ENCODE results near the gene IL4R. TPM values are rescaled to one million over a fixed set of nuclear protein-coding genes. Genes with fewer than 3 reads are reported as not detected.
A peak's percentile ranks its signal among the peaks of the same experiment; 100 is the strongest.

Gene IL4R
- total RNA-seq, 1 donor from 2014 or later: 8.2 TPM

DNA sequence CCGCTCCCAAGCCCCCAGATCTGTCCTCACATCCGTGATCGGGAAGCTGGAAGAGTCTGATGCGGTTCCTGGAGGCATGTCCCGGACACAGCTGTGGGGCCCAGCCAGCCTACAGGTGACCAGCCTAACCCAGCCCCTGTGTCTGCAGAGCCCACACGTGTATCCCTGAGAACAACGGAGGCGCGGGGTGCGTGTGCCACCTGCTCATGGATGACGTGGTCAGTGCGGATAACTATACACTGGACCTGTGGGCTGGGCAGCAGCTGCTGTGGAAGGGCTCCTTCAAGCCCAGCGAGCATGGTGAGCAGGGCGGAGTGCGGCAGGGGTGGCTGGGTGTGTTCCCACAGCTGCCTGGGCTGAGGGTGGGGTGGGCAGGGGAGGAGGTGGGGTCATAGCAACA is 30.9 kb downstream of the IL4R start:
- DNase-seq: no peak
- intact Hi-C loops (cut with DNase I): no loop called here
- no peak for ATAC-seq (ENCODE audit: poor library complexity)

GRCh38 chr16:27345201-27345600 is 31.4 kb downstream of the IL4R start:
- DNase-seq: no peak
- no peak for ATAC-seq (ENCODE audit: poor library complexity)

GRCh38 chr16:27346819-27347218 is 33.0 kb downstream of the IL4R start:
- DNase-seq: no peak
- intact Hi-C loops (cut with DNase I): no loop called here
- peak; percentile 52 for ATAC-seq (ENCODE audit: poor library complexity)

More at GRCh38 chr16:27345201-27345600, 31.4 kb downstream of the IL4R start:
- intact Hi-C loops (cut with DNase I): no loop called here

DNA sequence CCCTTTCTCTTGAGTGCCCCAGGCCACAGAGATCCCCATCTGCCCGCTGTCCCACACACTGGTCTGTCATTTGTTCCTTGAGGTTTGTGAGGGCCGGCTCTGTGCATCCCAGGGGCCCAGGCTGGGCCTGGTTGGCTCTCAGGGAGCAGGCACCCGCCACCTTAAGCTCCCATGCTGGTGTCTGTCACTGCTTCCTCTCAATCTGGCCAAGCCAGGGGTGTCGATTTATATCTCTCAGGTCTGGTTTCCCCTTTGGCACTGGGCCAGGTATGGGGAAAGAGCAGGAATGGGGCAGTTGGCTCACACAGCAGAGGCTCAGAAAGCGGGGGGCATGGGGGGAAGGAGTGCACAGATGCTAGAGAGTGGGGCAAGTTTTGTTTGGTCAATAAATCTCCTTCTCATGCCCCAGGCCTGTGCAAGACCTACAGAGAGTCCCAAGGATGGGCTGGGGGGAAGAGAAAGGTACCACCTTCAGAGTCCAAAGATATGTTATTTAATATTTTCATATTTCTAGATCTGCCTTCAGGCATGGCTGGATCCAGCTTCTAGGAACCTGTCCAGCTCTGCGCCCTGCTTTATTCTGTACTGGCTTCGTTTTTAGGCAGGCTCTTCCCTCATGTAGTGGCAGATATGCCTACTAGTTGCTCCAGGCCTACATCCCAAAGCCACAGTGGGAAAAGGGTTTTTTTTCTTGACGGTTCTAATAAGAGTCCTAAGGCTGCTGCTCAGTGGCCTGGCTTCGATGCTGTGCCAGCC is 34.3 kb downstream of the IL4R start:
- ATAC-seq (ENCODE audit: poor library complexity): no peak
- DNase-seq: no peak
- intact Hi-C loops (cut with DNase I): no loop called here

DNA sequence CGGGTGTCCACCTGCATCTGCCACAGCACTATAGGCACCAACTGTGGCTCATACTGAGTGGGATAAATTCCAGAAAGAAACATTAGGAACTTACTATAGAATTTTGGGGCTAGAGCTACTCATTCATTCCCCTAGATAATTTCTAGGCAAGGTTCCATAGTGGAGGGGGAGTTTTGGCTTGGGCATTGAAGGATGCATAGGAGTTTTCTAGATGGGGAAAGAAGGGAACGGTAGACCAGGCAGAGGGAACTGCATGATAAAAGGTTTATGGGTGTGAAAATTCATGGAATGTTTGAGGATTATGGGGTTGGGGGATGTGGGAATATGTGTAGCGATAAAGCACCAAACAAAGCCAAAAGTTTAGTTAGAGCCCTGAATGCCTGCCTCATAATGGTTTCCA is 35.5 kb downstream of the IL4R start:
- DNase-seq (no peak), ATAC-seq (ENCODE audit: poor library complexity) (no peak)
- intact Hi-C loops (cut with DNase I): no loop called here

- no peak for DNase-seq
- intact Hi-C loops (cut with DNase I): no loop called here
- ATAC-seq (ENCODE audit: poor library complexity): no peak
These were observed 36.2 kb downstream of the IL4R start for GRCh38 chr16:27350006-27350405.

DNA sequence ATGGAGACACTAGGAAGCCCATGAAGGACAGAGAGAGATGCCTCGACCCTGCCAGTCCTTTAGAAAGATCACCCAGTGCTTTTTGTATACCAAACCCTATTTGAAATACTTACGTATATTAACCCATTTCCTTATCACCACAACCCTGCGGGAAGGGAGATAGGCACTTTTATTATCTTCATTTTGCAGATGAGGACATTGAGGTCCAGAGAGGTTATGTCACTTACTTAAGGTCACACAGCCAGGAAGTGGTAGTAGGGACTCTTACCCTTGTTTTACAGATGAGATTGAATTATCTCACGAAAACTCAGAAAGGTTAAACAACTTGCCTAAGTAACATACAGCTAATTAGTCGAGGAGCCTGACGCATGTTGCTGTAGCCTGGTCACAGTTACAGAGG is 38.2 kb downstream of the IL4R start:
- ATAC-seq (ENCODE audit: poor library complexity) (no peak), DNase-seq (no peak)
- intact Hi-C loops (cut with DNase I): no loop called here

DNA sequence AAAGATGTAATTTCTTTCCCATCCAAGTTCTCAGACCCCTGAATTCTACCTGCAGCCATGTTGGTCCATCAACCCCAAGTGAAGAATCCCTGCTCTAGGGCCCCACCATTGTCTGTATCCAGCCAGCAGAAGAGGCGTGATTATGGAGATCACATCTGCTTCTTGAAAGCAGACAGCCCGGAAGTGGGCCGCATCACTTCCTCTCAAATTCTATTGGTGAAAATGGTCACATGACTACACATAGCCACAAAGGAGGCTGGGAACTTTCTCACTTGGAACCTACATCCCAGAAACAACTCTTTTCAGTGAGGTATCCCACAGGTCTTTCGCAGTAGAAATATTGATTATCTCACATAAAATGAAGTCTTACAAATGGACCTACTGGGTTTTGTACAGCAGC is 40.1 kb downstream of the IL4R start:
- no peak for ATAC-seq (ENCODE audit: poor library complexity)
- intact Hi-C loops (cut with DNase I): no loop called here
- no peak for DNase-seq

DNA sequence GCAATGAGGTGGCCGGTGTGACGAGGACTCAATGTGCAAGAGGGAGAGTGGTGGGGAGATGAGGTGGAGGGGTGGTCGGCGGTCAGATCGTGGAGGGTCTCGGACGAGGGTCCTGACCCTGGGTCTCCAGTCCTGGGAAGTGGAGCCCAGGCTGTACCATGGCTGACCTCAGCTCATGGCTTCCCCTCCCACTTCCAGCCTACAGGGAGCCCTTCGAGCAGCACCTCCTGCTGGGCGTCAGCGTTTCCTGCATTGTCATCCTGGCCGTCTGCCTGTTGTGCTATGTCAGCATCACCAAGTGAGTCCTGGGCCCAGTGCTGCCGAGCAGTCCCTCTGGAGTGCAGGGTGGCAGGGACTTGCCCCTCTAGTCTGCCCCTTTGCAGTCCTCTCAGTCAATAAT is 41.8 kb downstream of the IL4R start:
- DNase-seq (peak; percentile 76), ATAC-seq (ENCODE audit: poor library complexity) (peak; percentile 43)
- intact Hi-C loops (cut with DNase I): no loop called here

GRCh38 chr16:27356794-27357193 is 43.0 kb downstream of the IL4R start:
- intact Hi-C loops (cut with DNase I): no loop called here
- DNase-seq (no peak), ATAC-seq (ENCODE audit: poor library complexity) (no peak)

DNA sequence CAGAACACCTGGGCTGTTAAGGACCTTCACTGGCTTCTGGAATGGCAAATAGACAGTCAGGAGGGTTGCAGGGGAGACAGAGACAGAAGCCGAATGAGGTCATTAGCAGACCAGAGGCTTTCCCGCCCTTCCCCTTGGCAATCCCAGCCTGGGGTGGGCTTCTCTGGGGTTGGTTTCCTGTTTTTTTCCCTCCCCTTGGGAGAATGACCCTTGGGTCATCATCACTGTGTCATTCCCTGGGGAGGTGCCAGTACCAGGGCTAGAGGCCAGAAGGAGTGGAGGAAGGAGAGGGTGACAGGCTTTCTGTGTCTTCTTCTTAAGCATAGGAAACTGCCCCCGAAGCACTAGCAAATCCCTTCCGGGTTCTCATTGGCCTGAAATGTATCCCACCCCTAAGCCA is 45.3 kb downstream of the IL4R start:
- intact Hi-C loops (cut with DNase I): no loop called here
- ATAC-seq (ENCODE audit: poor library complexity): no peak

DNA sequence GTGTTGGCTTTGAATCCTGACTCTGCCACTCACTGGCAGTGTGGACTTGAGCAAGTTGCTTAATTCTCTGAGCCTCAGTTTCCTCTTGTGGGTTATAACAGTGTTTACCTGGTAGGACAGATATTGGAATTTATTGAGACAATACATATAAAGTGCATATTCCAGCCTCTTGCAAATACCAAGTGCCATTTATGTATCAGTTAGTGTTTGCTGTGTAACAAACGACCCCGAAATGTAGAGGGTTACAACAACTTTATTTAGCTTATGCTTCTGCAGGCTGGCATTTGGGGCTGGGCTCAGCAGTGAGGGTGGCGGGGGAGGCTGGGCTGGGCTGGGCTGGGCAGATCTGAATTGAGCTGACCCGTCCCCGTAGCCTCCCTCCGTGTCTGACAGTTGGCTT is 45.8 kb downstream of the IL4R start:
- intact Hi-C loops (cut with DNase I): no loop called here
- ATAC-seq (ENCODE audit: poor library complexity) (no peak), DNase-seq (no peak)

More for the DNA sequence above, 45.3 kb downstream of the IL4R start:
- no peak for DNase-seq

GRCh38 chr16:27361987-27362386 is 48.2 kb downstream of the IL4R start:
- no peak for ATAC-seq (ENCODE audit: poor library complexity)
- intact Hi-C loops (cut with DNase I): no loop called here
- no peak for DNase-seq

GRCh38 chr16:27362570-27363245 is 48.9 kb downstream of the IL4R start:
- DNase-seq (no peak), ATAC-seq (ENCODE audit: poor library complexity) (no peak)
- intact Hi-C loops (cut with DNase I): no loop called here

- intact Hi-C loops (cut with DNase I): no loop called here
- ATAC-seq (ENCODE audit: poor library complexity) (no peak), DNase-seq (no peak)
These were observed 49.5 kb downstream of the IL4R start for GRCh38 chr16:27363246-27363632.

- no peak for DNase-seq
- ATAC-seq (ENCODE audit: poor library complexity): no peak
- intact Hi-C loops (cut with DNase I): no loop called here
These were observed 50.0 kb downstream of the IL4R start for GRCh38 chr16:27363797-27364196.

DNA sequence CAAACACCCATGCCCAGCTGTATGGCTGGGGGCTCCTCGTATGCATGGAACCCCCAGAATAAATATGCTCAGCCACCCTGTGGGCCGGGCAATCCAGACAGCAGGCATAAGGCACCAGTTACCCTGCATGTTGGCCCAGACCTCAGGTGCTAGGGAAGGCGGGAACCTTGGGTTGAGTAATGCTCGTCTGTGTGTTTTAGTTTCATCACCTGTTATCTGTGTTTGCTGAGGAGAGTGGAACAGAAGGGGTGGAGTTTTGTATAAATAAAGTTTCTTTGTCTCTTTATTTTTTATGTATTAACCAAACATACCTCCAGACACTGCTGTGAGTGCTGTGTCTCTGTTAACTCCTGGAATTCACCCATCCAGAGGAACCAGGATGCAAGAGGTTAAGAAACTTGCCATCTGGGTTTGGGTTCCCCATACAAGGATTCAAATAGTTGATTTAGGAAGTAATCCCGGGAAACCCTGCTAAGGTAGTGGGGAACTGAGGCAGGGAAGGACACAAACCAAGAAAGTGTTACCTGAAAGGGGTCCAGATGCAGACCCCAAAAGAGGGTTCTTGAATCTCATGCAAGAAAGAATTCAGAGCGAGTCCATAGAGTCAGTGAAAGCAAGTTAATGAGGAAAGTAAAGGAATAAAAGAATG is 50.8 kb downstream of the IL4R start:
- intact Hi-C loops (cut with DNase I): loop anchor here (5.0 kb wide), 1 partner anchor 127 kb away; no protein-coding TSS in a partner anchor
- DNase-seq: no peak
- no peak for ATAC-seq (ENCODE audit: poor library complexity)

DNA sequence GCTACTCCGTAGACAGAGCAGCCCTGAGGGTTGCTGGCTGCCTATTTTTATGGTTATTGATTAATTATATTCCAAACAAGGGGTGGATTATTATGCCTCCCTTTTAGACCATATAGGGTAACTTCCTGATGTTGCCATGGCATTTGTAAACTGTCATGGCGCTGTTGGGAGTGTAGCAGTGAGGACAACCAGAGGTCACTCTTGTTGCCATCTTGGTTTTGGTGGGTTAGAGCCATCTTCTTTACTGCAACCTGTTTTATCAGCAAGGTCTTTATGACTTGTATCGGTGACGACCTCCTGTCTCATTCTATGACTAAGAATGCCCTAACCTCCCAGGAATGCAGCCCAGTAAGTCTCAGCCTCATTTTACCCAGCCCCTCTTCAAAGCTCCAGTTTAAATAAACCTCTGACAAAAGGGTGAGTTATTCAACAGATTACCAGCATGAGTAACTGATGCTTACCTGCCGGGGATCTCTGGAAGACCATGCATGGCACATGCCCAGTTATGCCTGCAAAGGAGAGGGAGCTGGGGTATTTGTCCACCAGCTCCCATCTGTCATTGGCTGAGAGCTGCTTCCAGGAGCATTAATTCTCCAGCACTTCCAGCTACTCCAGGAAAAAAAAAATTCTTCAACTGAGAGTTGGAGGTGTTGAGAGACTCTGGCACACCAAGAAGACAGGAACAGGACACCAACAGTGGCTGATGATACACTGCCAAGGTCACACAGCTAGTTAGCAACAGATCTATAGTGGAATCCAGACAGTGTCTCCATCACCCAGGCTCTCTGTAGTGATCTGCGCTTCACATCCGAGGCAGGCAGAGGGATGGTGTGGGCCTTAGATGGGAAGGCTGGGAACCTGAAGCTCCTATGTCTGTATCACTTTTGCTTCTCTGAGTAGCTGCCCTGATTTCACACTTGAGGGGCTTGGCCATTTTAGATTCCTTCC is 51.6 kb downstream of the IL4R start:
- ATAC-seq (ENCODE audit: poor library complexity): no peak
- no peak for DNase-seq
- intact Hi-C loops (cut with DNase I): loop anchor here (5.0 kb wide), 1 partner anchor 128 kb away; no protein-coding TSS in a partner anchor

Measured in Right ventricle myocardium superior (tissue), 1 donor.